HUES64 (cell line): Measurements from ENCODE around the gene U2AF1L4. TPM values are rescaled to one million over a fixed set of nuclear protein-coding genes. Genes with fewer than 3 reads are reported as not detected.

Experiments
- H3K27ac ChIP-seq: 2 replicates; pipeline ENCODE4 v1.7.0; 2013; ENCODE audit warnings: low read depth, low read length, inconsistent platforms
- H3K27me3 ChIP-seq: 2 replicates; pipeline ENCODE4 v1.6.1; 2013; ENCODE audit warnings: mild to moderate bottlenecking, low read length; ENCODE audit not compliant: insufficient read depth
- H3K36me3 ChIP-seq: 2 replicates; pipeline ENCODE4 v1.6.1; 2013; ENCODE audit warnings: mild to moderate bottlenecking, low read length; ENCODE audit not compliant: insufficient read depth
- H3K4me1 ChIP-seq: 2 replicates; pipeline ENCODE4 v1.6.1; 2013; ENCODE audit warnings: mild to moderate bottlenecking, low read length, moderate library complexity; ENCODE audit not compliant: insufficient read depth
- H3K4me3 ChIP-seq: 2 replicates; pipeline ENCODE4 v1.5.1; 2013; ENCODE audit warnings: mild to moderate bottlenecking, low read length, moderate library complexity
- H3K9ac ChIP-seq: 2 replicates; pipeline ENCODE4 v1.6.1; 2013; ENCODE audit warnings: mild to moderate bottlenecking, low read depth, low read length
- H3K9me3 ChIP-seq: 2 replicates; pipeline ENCODE4 v1.6.1; 2013; ENCODE audit warnings: low read depth, low read length; ENCODE audit not compliant: insufficient read depth
- WGBS: fragments of 150-250, 120-280 bp; methylation state at CpG from one replicate; pipeline ENCODE4 v1.1.7; 2013; ENCODE audit warnings: missing lambda C conversion rate; 5-methylcytosine and 5-hydroxymethylcytosine counted together
- polyA plus RNA-seq, 2 experiments: library from polyadenylated mRNA; stranded (reverse); fragments of 50-300 nt; gene quantifications; one replicate each; pipeline ENCODE4 v1.2.3, GENCODE V29; 2013

Gene U2AF1L4, protein sequence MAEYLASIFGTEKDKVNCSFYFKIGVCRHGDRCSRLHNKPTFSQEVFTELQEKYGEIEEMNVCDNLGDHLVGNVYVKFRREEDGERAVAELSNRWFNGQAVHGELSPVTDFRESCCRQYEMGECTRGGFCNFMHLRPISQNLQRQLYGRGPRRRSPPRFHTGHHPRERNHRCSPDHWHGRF
- polyA plus RNA-seq (2013, experiment 1 of 2) = 11.7 TPM
- polyA plus RNA-seq (2013, experiment 2 of 2) = 11.4 TPM

GRCh38 chr19:35745328-35746086 is at the start of gene U2AF1L4, which contains the start of gene PSENEN:
Gene U2AF1L4, minus strand, starts transcription at chr19:35745418. Its CDS starts 27 bp downstream, at chr19:35745391.
Gene PSENEN, plus strand, starts transcription at chr19:35745651. Its CDS starts 280 bp downstream, at chr19:35745931.
- H3K27ac ChIP-seq = peak within 1 kb of the TSS; percentile 98
- H3K4me1 ChIP-seq = no peaks in the 10 kb centered on the region; the same call in 1 of the 2 replicates
- H3K27me3 ChIP-seq = no peaks in the 10 kb centered on the region
- H3K9ac ChIP-seq = peak within 1 kb of the TSS; percentile 78
- H3K9me3 ChIP-seq = no peaks in the 10 kb centered on the region
- under 1% methylated on average over 40 of the region's 40 CpGs for WGBS
- H3K4me3 ChIP-seq = peak within 1 kb of the TSS; percentile 72
- peaks cover 9% of the 10 kb centered on the region for H3K36me3 ChIP-seq

- WGBS = 86% methylated on average over 7 of the region's 7 CpGs
Observed at GRCh38 chr19:35793381-35794165, 48.4 kb upstream of the U2AF1L4 start.

GRCh38 chr19:35792888-35793287 is 47.7 kb upstream of the U2AF1L4 start:
- H3K4me3 ChIP-seq = no peak overlapping the region
- no peaks in the 10 kb centered on the region for H3K36me3 ChIP-seq
- 93% methylated on average over 8 of the region's 8 CpGs for WGBS
- no peak overlapping the region for H3K27ac ChIP-seq
- peaks cover 5% of the 10 kb centered on the region; the same call in 1 of the 2 replicates for H3K4me1 ChIP-seq
- no peaks in the 10 kb centered on the region for H3K9me3 ChIP-seq
- H3K27me3 ChIP-seq = peaks cover 26% of the 10 kb centered on the region
- H3K9ac ChIP-seq = no peak overlapping the region

More at GRCh38 chr19:35793381-35794165, 48.4 kb upstream of the U2AF1L4 start:
- Histone ChIP-seq H3K4me3 (no peak overlapping the region), H3K4me1 (peaks cover 5% of the 10 kb centered on the region; the same call in 1 of the 2 replicates), H3K9ac (no peak overlapping the region), H3K27ac (no peak overlapping the region), H3K27me3 (peaks cover 30% of the 10 kb centered on the region), H3K9me3 (no peaks in the 10 kb centered on the region), H3K36me3 (no peaks in the 10 kb centered on the region)

GRCh38 chr19:35792312-35792711 is 47.1 kb upstream of the U2AF1L4 start:
- H3K27ac ChIP-seq = no peak overlapping the region
- H3K4me3 ChIP-seq = no peak overlapping the region
- no peaks in the 10 kb centered on the region for H3K9me3 ChIP-seq
- 85% methylated on average over 15 of the region's 15 CpGs for WGBS
- H3K27me3 ChIP-seq = peaks cover 20% of the 10 kb centered on the region
- no peak overlapping the region for H3K9ac ChIP-seq
- H3K4me1 ChIP-seq = peaks cover 5% of the 10 kb centered on the region; the same call in 1 of the 2 replicates
- no peaks in the 10 kb centered on the region for H3K36me3 ChIP-seq

GRCh38 chr19:35791814-35792279 is 46.6 kb upstream of the U2AF1L4 start:
- Histone ChIP-seq H3K36me3 (no peaks in the 10 kb centered on the region), H3K9ac (no peak overlapping the region), H3K4me3 (no peak overlapping the region), H3K9me3 (no peaks in the 10 kb centered on the region), H3K27ac (no peak overlapping the region), H3K27me3 (peaks cover 16% of the 10 kb centered on the region), H3K4me1 (peaks cover under 1% of the 10 kb centered on the region; the same call in 1 of the 2 replicates)
- WGBS = 91% methylated on average over 9 of the region's 9 CpGs

- H3K36me3 ChIP-seq = no peaks in the 10 kb centered on the region
- peaks cover 9% of the 10 kb centered on the region for H3K27me3 ChIP-seq
- H3K4me3 ChIP-seq = no peak overlapping the region
- WGBS = 78% methylated on average over 20 of the region's 20 CpGs
- H3K9me3 ChIP-seq = no peaks in the 10 kb centered on the region
- H3K27ac ChIP-seq = no peak overlapping the region
- H3K4me1 ChIP-seq = no peaks in the 10 kb centered on the region
- H3K9ac ChIP-seq = no peak overlapping the region
Observed at GRCh38 chr19:35790981-35791813, 46.0 kb upstream of the U2AF1L4 start.

DNA sequence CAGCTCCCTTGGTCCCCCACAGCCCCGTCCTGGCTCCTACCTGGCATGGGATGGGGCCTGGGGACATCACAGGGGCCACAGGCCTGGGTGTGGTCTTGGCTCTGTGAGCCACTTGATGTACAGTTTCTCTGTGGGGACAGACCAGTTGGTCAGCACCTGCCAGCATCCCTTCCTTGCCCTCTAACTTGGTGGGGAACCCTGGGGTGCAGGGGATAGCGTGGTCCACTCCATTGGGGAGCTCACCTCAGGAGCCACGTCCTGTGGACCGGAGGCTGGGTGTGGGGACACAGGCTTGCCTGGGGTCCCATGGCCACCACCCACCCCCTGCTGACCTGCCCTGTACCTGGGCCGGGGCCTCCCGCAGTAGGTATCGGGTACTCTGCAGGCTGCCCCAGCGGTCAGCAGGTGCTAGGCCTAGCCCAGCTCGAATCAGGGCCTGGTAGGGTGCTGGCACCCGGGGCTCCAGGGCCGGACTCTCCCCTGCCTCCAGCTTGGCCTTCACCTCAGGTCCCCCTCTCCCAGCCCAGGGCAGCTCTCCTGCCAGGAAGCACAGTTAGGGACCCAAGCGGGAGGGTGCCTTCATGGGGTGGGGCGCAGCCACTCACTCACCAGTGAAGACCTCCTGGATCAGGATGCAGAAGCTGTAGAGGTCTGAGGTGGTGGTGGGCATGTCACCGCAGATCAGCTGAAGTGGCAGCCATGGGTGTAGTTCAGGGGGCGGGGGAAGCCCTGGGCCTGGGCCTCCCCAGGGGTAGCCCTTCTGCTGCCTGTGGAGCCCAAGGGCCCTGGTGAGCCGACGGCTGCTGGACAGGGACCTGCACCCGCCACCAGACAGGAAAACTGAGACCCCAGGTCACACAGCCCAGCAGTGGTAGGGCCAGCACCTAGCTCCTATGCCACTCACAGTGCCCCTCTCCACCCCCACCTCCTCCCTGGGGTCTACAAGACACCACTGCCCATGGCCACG is 45.0 kb upstream of the U2AF1L4 start:
- no peaks in the 10 kb centered on the region for H3K4me1 ChIP-seq
- no peak overlapping the region for H3K27ac ChIP-seq
- 91% methylated on average over 19 of the region's 19 CpGs for WGBS
- no peaks in the 10 kb centered on the region for H3K9me3 ChIP-seq
- H3K4me3 ChIP-seq = no peak overlapping the region
- peaks cover under 1% of the 10 kb centered on the region for H3K27me3 ChIP-seq
- no peak overlapping the region for H3K9ac ChIP-seq
- H3K36me3 ChIP-seq = no peaks in the 10 kb centered on the region

- Histone ChIP-seq H3K4me3 (no peak overlapping the region), H3K4me1 (no peaks in the 10 kb centered on the region), H3K9me3 (no peaks in the 10 kb centered on the region), H3K36me3 (no peaks in the 10 kb centered on the region), H3K9ac (no peak overlapping the region), H3K27me3 (no peaks in the 10 kb centered on the region; the same call in 1 of the 2 replicates), H3K27ac (no peak overlapping the region)
- 83% methylated on average over 11 of the region's 11 CpGs for WGBS
Observed at GRCh38 chr19:35789195-35789977, 44.2 kb upstream of the U2AF1L4 start.
